HG03575 (cell line): ENCODE results near the gene TMEM121B.
"Not testable (repeated sequence)": the region's sequence is repeated elsewhere in the genome, so short reads cannot be mapped to it uniquely, and the experiment has no call there.

ENCODE experiments used
- ATAC-seq: cut with Tn5 transposase; IDR thresholded peaks from one replicate; pipeline ENCODE4 v1.9.1; 2021; ENCODE audit not compliant: unreplicated experiment, insufficient number of reproducible peaks, low FRiP score; ENCODE audit errors: extremely low read depth

Gene TMEM121B

GRCh38 chr22:17121233-17122195 lies at the start of gene TMEM121B:
Gene TMEM121B, minus strand, starts transcription at chr22:17121360. Its CDS starts 233 bp downstream, at chr22:17121127.
- no peak for ATAC-seq

GRCh38 chr22:17167486-17167885 lies 46.3 kb upstream of the TMEM121B start:
- ATAC-seq = no peak

GRCh38 chr22:17164392-17165024 lies 43.3 kb upstream of the TMEM121B start:
- no peak for ATAC-seq

GRCh38 chr22:17162731-17163130 lies 41.6 kb upstream of the TMEM121B start:
- no peak for ATAC-seq

GRCh38 chr22:17161991-17162390 lies 40.8 kb upstream of the TMEM121B start:
- ATAC-seq = no peak

GRCh38 chr22:17159504-17159951 lies 38.4 kb upstream of the TMEM121B start:
- ATAC-seq = no peak

- no peak for ATAC-seq
Observed at GRCh38 chr22:17158568-17159503, 37.7 kb upstream of the TMEM121B start, which contains the start of gene HDHD5. Gene HDHD5, minus strand, starts transcription at chr22:17159277. Its CDS starts 26 bp downstream, at chr22:17159251.

GRCh38 chr22:17158176-17158567 lies 37.0 kb upstream of the TMEM121B start:
- ATAC-seq = no peak

GRCh38 chr22:17157714-17158113 lies 36.6 kb upstream of the TMEM121B start:
- no peak for ATAC-seq

- no peak for ATAC-seq
Observed at GRCh38 chr22:17155941-17156340, 34.8 kb upstream of the TMEM121B start.

- no peak for ATAC-seq
Observed at GRCh38 chr22:17152971-17153370, 31.8 kb upstream of the TMEM121B start.

GRCh38 chr22:17152340-17152739 lies 31.2 kb upstream of the TMEM121B start:
- no peak for ATAC-seq

GRCh38 chr22:17149076-17149815 lies 28.1 kb upstream of the TMEM121B start:
- ATAC-seq = no peak

- ATAC-seq = not testable (repeated sequence)
Observed at GRCh38 chr22:17147458-17147857, 26.3 kb upstream of the TMEM121B start.

GRCh38 chr22:17145021-17145680 lies 24.0 kb upstream of the TMEM121B start:
- ATAC-seq = no peak

GRCh38 chr22:17143826-17144225 lies 22.7 kb upstream of the TMEM121B start:
- ATAC-seq = no peak

- no peak for ATAC-seq
Observed at GRCh38 chr22:17143101-17143500, 21.9 kb upstream of the TMEM121B start.
